ENCODE measurements around the gene HSP90AB1. TPM values are rescaled to one million over a fixed set of nuclear protein-coding genes. Genes with fewer than 3 reads are reported as not detected.
A peak's percentile ranks its signal among the peaks of the same experiment; 100 is the strongest.

Gene HSP90AB1
- total and polyA plus RNA-seq, 8 donors = 168 to 549 (median 359) TPM

- peak; percentile 97 for DNase-seq
- 0 to 2% (median 0%) methylated on average over 18 to 72 of the region's 72 CpGs for WGBS, 5 donors
- H3K9me3 ChIP-seq = no peaks in the 10 kb centered on the region
- peaks cover 36 to 45% (median 39%) of the 10 kb centered on the region in 4 donors for H3K4me1 ChIP-seq
- TF ChIP-seq POLR2AphosphoS5 (IDR thresholded peaks at IDR 0.05) = peak; percentile 52 to 91 (median 88)
- TF ChIP-seq EP300 (IDR thresholded peaks at IDR 0.05) = no peak
- peak in 1 of 7 experiments; percentile 19 for TF ChIP-seq CTCF (IDR thresholded peaks at IDR 0.05)
- no peak for TF ChIP-seq POLR2A (IDR thresholded peaks at IDR 0.05)
- peaks cover 2 to 19% (median 9%) of the 10 kb centered on the region in 4 donors for H3K36me3 ChIP-seq
- intact Hi-C loops (cut with DNase I; ENCODE audit: low total_unique reads) = no loop called here
- H3K27ac ChIP-seq = peak within 1 kb of the TSS; percentile 73 to 90 (median 87)
- H3K27me3 ChIP-seq = peaks cover under 1 to 24% (median 17%) of the 10 kb centered on the region in 3 donors
- peak within 1 kb of the TSS; percentile 63 to 87 (median 76) for H3K4me3 ChIP-seq
These were observed 18.3 kb downstream of the HSP90AB1 start, which contains the start of gene NFKBIE for GRCh38 chr6:44265007-44265721. Gene NFKBIE, minus strand, starts transcription at chr6:44265551. Its CDS starts 205 bp downstream, at chr6:44265346.

GRCh38 chr6:44265722-44266233, 18.9 kb downstream of the HSP90AB1 start:
- Histone ChIP-seq H3K4me1 (peaks cover 40 to 49% (median 44%) of the 10 kb centered on the region in 4 donors), H3K27ac (peak overlapping the region in 4 of 5 donors; percentile 80 to 90 (median 88)), H3K36me3 (peaks cover 0 to 15% (median 6%) of the 10 kb centered on the region in 4 donors), H3K27me3 (peaks cover 4 to 30% (median 22%) of the 10 kb centered on the region in 3 donors), H3K9me3 (no peaks in the 10 kb centered on the region), H3K4me3 (peak overlapping the region; percentile 63 to 87 (median 76))
- DNase-seq = no peak
- WGBS, 5 donors = 61 to 67% (median 67%) methylated on average over 17 of the region's 17 CpGs
- intact Hi-C loops (cut with DNase I; ENCODE audit: low total_unique reads) = no loop called here
- no peak for TF ChIP-seq EP300 (IDR thresholded peaks at IDR 0.05)
- TF ChIP-seq CTCF (IDR thresholded peaks at IDR 0.05) = no peak
- TF ChIP-seq POLR2AphosphoS5 (IDR thresholded peaks at IDR 0.05) = no peak
- TF ChIP-seq POLR2A (IDR thresholded peaks at IDR 0.05) = no peak

GRCh38 chr6:44266347-44266746, 19.4 kb downstream of the HSP90AB1 start:
- H3K4me1 ChIP-seq = peaks cover 44 to 54% (median 48%) of the 10 kb centered on the region in 4 donors
- H3K27ac ChIP-seq = peak overlapping the region in 1 of 5 donors; percentile 87
- no peak for DNase-seq
- H3K4me3 ChIP-seq = no peak overlapping the region
- H3K27me3 ChIP-seq = peaks cover 4 to 35% (median 27%) of the 10 kb centered on the region in 3 donors
- intact Hi-C loops (cut with DNase I; ENCODE audit: low total_unique reads) = no loop called here
- 61 to 79% (median 67%) methylated on average over 3 of the region's 3 CpGs for WGBS, 5 donors
- TF ChIP-seq CTCF (IDR thresholded peaks at IDR 0.05) (no peak), EP300 (IDR thresholded peaks at IDR 0.05) (no peak), POLR2AphosphoS5 (IDR thresholded peaks at IDR 0.05) (no peak), POLR2A (IDR thresholded peaks at IDR 0.05) (no peak)
- peaks cover 0 to 9% (median 4%) of the 10 kb centered on the region in 4 donors for H3K36me3 ChIP-seq
- H3K9me3 ChIP-seq = no peaks in the 10 kb centered on the region

- WGBS, 5 donors = 69 to 81% (median 77%) methylated on average over 10 of the region's 10 CpGs
These were observed 20.4 kb downstream of the HSP90AB1 start for GRCh38 chr6:44267252-44267651.

More at GRCh38 chr6:44267252-44267651, 20.4 kb downstream of the HSP90AB1 start:
- Histone ChIP-seq H3K4me3 (no peak overlapping the region), H3K4me1 (peaks cover 37 to 45% (median 42%) of the 10 kb centered on the region in 4 donors), H3K27ac (no peak overlapping the region), H3K36me3 (peaks cover 0 to under 1% (median 0%) of the 10 kb centered on the region in 4 donors), H3K27me3 (peaks cover 4 to 44% (median 36%) of the 10 kb centered on the region in 3 donors), H3K9me3 (no peaks in the 10 kb centered on the region)
- no peak for DNase-seq
- TF ChIP-seq POLR2AphosphoS5 (IDR thresholded peaks at IDR 0.05) = no peak
- no peak for TF ChIP-seq CTCF (IDR thresholded peaks at IDR 0.05)
- no peak for TF ChIP-seq EP300 (IDR thresholded peaks at IDR 0.05)
- TF ChIP-seq POLR2A (IDR thresholded peaks at IDR 0.05) = no peak
- intact Hi-C loops (cut with DNase I; ENCODE audit: low total_unique reads) = no loop called here

All from stomach (tissue), 9 donors.